GM12892 (cell line): Measurements from ENCODE around the gene USP34.

Experiments
- POLR2A ChIP-seq: IDR thresholded peaks from 2 replicates; pipeline ENCODE4 v1.6.1; 2011; ENCODE audit warnings: low read depth, low read length, control low read depth
- POLR2AphosphoS5 ChIP-seq: IDR thresholded peaks from 2 replicates; pipeline ENCODE4 v1.6.1; 2011; ENCODE audit warnings: low read depth, low read length, control low read depth
- TAF1 ChIP-seq: IDR thresholded peaks from 2 replicates; pipeline ENCODE4 v1.6.1; 2011; ENCODE audit warnings: low read depth, mild to moderate bottlenecking, control low read depth, low read length, borderline replicate concordance

GRCh38 chr2:61493523-61493942 is 22.6 kb upstream of the USP34 start:
- TF ChIP-seq POLR2A = no peak
- no peak for TF ChIP-seq POLR2AphosphoS5
- no peak for TF ChIP-seq TAF1
